Thoracic aorta (tissue), 2 donors: Measurements from ENCODE around the gene KLHDC3. TPM values are rescaled to one million over a fixed set of nuclear protein-coding genes. Genes with fewer than 3 reads are reported as not detected.
A peak's percentile ranks its signal among the peaks of the same experiment; 100 is the strongest.

Experiments used
- ATAC-seq: fragments of 150-250 bp; one replicate; pipeline ENCODE4 v1.8.0; 2017; ENCODE audit warnings: low read depth; ENCODE audit not compliant: insufficient number of reproducible peaks, low FRiP score
- DNase-seq: peaks from one replicate; pipeline ENCODE4 v3.0.0-alpha.2; 2020; ENCODE audit warnings: low spot score
- H3K27ac ChIP-seq, 2 donors: fragments of 200-600 bp; sonication (generic); 1 replicate in 1 of 2; 2 replicates in 1 of 2; pipeline ENCODE4 v1.5.1; 2016; ENCODE audit warnings: mild to moderate bottlenecking in 2 of 2, moderate library complexity in 2 of 2
- H3K27me3 ChIP-seq: fragments of 200-600 bp; sonication (generic); replicated peaks from 2 replicates; pipeline ENCODE4 v1.6.0; 2016; ENCODE audit warnings: mild to moderate bottlenecking; ENCODE audit not compliant: insufficient read depth
- H3K36me3 ChIP-seq: fragments of 200-600 bp; sonication (generic); one replicate; pipeline ENCODE4 v1.5.1; 2016
- H3K4me1 ChIP-seq, 2 donors: fragments of 200-600 bp; sonication (generic); 1 replicate in 1 of 2; 2 replicates in 1 of 2; pipeline versions ENCODE4 v1.5.1 to v1.6.0; 2016; ENCODE audit warnings: low read depth in 2 of 2, mild to moderate bottlenecking in 1 of 2; ENCODE audit not compliant: control insufficient read depth in 1 of 2
- H3K4me3 ChIP-seq: fragments of 200-600 bp; sonication (generic); 2 replicates; pipeline ENCODE4 v1.5.1; 2016; ENCODE audit warnings: mild to moderate bottlenecking
- H3K9me3 ChIP-seq: fragments of 200-600 bp; sonication (generic); 2 replicates; pipeline ENCODE4 v1.5.1; 2016
- total RNA-seq, 2 donors: library from RNA; depleted of rRNA; stranded (reverse); fragments of >200 nt; gene quantifications; one replicate each; pipeline versions ENCODE4 v1.1.0 to v1.2.3, GENCODE V29; 2016
- TF ChIP-seq, protein P1 (sequence below): fragments of 200-600 bp; sonication (generic); IDR thresholded peaks from one replicate; pipeline ENCODE4 v1.5.1; 2019; ENCODE audit warnings: antibody characterized with exemption

KLHDC3 gene
- total RNA-seq, 2 donors from 2014 or later = 87.3 to 105 TPM

DNA sequence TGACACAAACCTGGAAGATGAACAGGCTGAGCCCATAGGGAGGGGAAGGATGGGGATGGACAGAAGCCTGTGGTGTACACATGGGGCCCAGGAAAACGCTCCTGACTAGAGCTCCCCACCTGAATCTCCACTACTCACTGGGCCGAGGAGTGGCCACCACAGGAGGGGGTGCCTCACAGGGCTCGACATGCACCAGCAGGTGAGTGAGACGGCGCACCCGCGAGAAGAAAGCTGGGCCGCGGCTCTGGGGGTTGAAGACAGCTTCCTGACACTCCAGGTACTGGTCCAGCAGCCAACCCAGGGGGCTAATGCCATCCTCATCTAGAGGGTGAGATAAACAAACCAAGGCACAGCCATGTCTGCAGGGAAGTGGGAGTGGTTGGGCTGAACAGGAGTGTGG, 29.3 kb downstream of the KLHDC3 start:
- TF ChIP-seq, protein P1, sequence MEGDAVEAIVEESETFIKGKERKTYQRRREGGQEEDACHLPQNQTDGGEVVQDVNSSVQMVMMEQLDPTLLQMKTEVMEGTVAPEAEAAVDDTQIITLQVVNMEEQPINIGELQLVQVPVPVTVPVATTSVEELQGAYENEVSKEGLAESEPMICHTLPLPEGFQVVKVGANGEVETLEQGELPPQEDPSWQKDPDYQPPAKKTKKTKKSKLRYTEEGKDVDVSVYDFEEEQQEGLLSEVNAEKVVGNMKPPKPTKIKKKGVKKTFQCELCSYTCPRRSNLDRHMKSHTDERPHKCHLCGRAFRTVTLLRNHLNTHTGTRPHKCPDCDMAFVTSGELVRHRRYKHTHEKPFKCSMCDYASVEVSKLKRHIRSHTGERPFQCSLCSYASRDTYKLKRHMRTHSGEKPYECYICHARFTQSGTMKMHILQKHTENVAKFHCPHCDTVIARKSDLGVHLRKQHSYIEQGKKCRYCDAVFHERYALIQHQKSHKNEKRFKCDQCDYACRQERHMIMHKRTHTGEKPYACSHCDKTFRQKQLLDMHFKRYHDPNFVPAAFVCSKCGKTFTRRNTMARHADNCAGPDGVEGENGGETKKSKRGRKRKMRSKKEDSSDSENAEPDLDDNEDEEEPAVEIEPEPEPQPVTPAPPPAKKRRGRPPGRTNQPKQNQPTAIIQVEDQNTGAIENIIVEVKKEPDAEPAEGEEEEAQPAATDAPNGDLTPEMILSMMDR = no peak
- Histone ChIP-seq H3K4me3 (no peak overlapping the region), H3K36me3 (peaks cover 32% of the 10 kb centered on the region), H3K9me3 (no peaks in the 10 kb centered on the region), H3K4me1 (no peaks in the 10 kb centered on the region), H3K27me3 (no peaks in the 10 kb centered on the region), H3K27ac (no peak overlapping the region)
- no peak for ATAC-seq
- no peak for DNase-seq

DNA sequence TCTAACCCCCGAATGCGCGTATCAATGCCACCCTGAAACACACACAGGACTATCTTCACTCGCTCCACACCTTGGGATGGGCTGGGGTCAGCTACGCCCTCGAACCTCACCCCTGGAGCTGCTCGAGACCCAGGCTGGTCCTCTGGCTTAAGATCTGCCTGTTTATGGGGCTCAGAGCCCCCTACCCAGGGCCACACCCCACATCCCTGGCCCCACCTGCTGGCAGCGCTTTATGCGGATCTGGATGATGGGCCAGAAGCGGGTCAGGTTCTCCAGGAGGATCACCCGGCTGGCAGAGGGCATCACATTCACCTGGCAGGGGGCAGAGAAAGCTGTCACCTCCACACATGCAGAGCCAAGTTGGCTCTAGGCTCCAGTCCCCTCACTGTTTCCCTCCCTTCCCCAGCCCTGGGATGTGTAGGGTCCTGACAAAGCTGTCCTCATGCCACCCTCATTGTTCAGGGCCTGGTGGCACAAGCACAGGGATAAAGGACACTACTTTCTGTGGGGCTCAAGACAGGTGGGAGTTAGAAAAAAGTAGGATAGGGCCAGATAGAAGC, 31.4 kb downstream of the KLHDC3 start:
- Histone ChIP-seq H3K27me3 (no peaks in the 10 kb centered on the region), H3K27ac (no peak overlapping the region), H3K4me3 (no peak overlapping the region), H3K9me3 (no peaks in the 10 kb centered on the region), H3K36me3 (peaks cover 26% of the 10 kb centered on the region), H3K4me1 (no peaks in the 10 kb centered on the region)
- TF ChIP-seq, protein P1 = no peak
- no peak for DNase-seq
- ATAC-seq = no peak

DNA sequence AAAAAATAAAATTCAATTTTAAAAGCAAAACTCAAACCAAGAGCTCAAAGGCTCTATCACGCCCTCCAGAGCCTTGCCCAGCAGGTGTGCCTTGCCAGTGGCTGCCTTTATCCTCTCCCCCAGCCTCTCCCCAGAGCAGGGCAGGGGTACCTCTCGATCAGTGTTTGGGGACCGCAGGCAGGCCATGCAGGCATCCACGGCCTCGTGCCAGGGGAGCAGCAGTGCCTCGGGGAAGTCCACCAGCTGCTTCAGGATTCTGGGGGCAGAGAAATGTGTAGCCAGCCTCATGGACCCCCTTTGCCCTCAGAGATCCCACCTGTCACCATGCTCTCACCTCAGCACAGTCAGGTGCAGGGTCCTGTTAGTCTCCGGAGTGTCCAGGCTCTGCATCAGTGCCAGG, 33.9 kb downstream of the KLHDC3 start:
- Histone ChIP-seq H3K4me3 (no peak overlapping the region), H3K36me3 (peaks cover 20% of the 10 kb centered on the region), H3K4me1 (peaks cover 0 to 15% of the 10 kb centered on the region in 2 donors), H3K27ac (no peak overlapping the region), H3K9me3 (no peaks in the 10 kb centered on the region), H3K27me3 (no peaks in the 10 kb centered on the region)
- ATAC-seq (no peak), DNase-seq (no peak)
- TF ChIP-seq, protein P1 = no peak

DNA sequence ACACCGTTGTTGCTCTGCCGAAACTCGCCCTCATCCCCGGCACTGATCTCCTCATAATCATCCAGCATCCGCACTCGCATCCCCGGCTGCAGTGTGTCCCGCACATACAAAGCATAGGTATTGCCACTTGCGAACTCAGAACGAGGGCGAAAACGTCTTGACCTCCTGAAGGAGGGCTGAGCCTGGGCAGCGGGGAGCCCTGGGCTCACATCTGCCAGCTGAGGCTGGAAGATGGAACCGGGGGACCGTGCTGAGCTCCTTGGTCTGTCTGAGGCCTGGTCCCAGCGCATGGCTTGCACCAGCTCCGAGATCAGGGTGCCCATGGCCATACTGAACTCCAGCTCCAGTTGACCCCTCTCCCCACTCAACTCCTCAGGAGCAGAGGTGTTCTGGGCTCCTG, 36.9 kb downstream of the KLHDC3 start:
- no peaks in the 10 kb centered on the region for H3K27me3 ChIP-seq
- ATAC-seq (no peak), DNase-seq (no peak)
- TF ChIP-seq, protein P1 = no peak
- no peak overlapping the region for H3K4me3 ChIP-seq
- H3K9me3 ChIP-seq = no peaks in the 10 kb centered on the region
- H3K27ac ChIP-seq = no peak overlapping the region
- H3K36me3 ChIP-seq = peaks cover 13% of the 10 kb centered on the region
- peaks cover 5 to 27% of the 10 kb centered on the region in 2 donors for H3K4me1 ChIP-seq

DNA sequence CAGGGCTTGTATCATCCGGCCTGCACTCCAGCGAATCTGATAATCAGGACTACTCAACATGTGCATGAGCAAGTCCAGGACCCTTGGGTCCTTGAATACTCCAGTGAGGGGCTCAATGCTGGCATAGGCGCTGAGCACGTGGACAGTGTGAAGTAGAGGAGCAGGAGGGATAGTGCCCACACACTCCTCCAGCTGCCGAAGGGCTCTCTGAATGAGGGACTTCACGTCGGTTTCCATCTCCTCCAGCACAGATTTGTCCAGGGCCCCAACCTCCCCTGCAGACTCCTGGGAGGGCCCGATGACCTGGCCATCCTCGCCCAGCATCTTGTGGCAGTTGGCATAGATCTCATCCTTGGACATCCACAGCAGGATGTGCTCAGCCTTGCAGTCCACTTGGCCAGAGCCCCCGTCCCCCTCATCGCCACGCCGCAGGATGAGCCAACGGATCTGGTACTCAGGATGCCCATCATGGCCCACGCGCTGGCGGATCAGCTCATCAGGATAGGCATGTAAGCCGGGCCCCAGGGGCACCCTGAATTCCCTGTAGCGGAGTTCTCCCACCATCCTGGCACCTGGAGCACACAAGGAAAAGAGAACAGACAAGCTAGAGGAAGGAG, 38.3 kb downstream of the KLHDC3 start:
- peak overlapping the region; percentile 81 to 89 for H3K27ac ChIP-seq
- no peaks in the 10 kb centered on the region for H3K9me3 ChIP-seq
- no peak overlapping the region for H3K4me3 ChIP-seq
- peaks cover 5 to 27% of the 10 kb centered on the region in 2 donors for H3K4me1 ChIP-seq
- DNase-seq (no peak), ATAC-seq (no peak)
- H3K36me3 ChIP-seq = peaks cover 9% of the 10 kb centered on the region
- H3K27me3 ChIP-seq = no peaks in the 10 kb centered on the region
- TF ChIP-seq, protein P1 = no peak
